GM12891 (cell line): ENCODE results near the gene ZNF587.
"Not testable (repeated sequence)": the region's sequence is repeated elsewhere in the genome, so short reads cannot be mapped to it uniquely, and the experiment has no call there.

Experiments
- POLR2A ChIP-seq: IDR thresholded peaks from 2 replicates; pipeline ENCODE4 v1.6.1; 2011; ENCODE audit warnings: low read depth, low read length, control low read depth
- POLR2AphosphoS5 ChIP-seq: IDR thresholded peaks from 2 replicates; pipeline ENCODE4 v1.6.1; 2011; ENCODE audit warnings: low read depth, low read length, control low read depth
- SPI1 ChIP-seq: IDR thresholded peaks from 2 replicates; pipeline ENCODE4 v1.6.1; 2011; ENCODE audit warnings: low read depth, low read length, control low read depth

DNA sequence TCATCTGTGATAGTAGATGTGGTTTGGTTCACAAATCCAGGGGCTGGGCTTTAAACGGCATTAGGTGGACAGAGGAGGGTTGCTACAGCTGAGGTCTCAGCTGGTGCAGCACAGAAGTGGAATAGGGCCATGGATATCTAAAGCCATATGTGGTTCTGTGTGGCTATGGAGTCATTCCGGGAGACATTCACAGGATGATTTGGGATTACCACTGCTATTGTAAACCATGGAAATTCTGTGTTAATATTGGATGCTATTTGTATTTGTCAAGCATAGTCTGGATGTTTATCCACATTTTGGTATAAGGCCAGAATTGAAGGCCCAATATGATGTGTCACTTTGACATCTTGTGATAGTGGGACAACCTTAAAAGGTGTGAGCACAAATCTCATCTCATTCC is 26.5 kb upstream of the ZNF587 start:
- TF ChIP-seq POLR2AphosphoS5, POLR2A, SPI1: not testable (repeated sequence)
